DMS114 treated with DMSO at 0.1 percent for 48 hours (cell line): ENCODE measurements around the gene DEAF1.

ENCODE experiments used
- DNase-seq: peaks from one replicate; lab custom pipeline; 2025; ENCODE audit not compliant: unreplicated experiment; lab: John Stamatoyannopoulos, UW

Gene DEAF1

DNA sequence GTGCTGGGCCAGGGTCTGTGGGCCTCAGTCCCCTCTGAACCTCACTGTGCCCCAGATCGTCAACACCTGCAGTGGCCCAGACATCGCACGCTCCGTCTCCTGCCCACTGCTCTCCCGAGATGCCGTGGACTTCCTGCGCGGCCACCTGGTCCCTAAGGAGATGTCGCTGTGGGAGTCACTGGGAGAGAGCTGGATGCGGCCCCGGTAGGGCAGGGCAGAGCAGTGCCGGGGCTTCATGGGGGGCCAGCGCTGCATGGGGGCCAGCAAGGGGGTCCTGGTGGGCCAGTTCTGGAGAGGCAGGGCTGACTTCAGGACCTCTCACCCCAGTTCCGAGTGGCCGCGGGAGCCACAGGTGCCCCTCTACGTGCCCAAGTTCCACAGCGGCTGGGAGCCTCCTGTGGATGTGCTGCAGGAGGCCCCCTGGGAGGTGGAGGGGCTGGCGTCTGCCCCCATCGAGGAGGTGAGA, 27.4 kb upstream of the DEAF1 start:
- DNase-seq, result no peak

DNA sequence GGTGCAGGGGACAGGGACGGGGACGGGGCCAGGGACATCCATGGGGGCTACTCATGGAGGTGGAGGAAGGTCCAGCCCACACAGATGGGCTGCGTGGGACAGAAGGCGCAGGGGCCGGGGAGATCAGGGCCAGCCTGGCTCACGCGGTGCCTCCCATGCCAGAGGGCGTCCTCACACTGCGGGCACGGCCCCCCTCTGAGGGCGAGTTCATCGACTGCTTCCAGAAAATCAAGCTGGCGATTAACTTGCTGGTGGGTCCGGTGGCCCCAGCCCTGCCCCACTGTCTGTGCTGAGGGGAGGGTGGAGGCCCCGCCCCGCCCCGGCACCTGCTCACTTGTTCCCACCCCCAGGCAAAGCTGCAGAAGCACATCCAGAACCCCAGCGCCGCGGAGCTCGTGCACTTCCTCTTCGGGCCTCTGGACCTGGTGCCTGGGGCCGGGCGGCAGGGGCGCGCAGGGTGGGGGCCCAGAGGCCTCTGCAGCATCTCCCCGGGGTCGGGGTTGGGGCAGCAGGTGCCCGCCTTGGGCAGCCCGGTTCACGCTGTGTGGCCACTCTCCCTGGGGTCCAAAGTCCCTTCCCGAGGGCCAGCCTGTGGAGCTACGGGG, 26.8 kb upstream of the DEAF1 start:
- no peak for DNase-seq

DNA sequence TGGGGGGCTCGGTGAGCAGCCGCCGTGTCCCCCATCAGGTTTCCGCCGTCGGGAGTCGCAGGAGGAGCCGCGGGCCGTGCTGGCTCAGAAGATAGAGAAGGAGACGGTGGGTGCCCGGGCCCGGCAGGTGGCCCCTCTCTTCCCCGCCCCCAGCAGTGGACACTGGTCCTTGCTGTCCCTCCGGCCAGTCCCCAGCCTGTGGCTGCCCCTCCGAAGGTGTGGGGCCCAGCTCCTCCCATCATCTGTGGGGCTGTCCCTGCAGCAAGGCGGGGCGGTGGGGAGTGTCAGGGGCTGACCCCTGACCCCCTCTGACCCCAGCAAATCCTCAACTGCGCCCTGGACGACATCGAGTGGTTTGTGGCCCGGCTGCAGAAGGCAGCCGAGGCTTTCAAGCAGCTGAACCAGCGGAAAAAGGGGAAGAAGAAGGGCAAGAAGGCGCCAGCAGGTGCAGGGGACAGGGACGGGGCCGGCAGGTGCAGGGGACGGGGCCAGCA, 26.3 kb upstream of the DEAF1 start:
- no peak for DNase-seq

DNA sequence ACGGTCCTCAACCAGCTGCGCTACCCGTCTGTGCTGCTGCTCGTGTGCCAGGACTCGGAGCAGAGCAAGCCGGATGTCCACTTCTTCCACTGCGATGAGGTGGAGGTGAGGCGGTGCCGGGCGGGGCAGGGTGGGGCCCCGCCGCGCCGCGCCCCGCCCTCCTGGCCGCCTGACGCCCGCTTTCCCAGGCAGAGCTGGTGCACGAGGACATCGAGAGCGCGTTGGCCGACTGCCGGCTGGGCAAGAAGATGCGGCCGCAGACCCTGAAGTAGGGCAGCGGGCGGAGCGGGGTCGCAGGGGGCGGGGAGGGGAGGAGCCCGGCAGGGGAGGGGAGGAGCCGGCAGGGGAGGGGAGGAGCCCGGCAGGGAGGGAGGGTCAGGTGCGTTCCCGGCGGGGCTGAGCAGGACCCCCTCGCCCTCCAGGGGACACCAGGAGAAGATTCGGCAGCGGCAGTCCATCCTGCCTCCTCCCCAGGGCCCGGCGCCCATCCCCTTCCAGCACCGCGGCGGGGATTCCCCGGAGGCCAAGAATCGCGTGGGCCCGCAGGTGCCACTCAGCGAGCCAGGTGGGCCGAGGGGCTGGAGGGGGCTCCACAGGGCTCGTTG, 25.7 kb upstream of the DEAF1 start:
- no peak for DNase-seq

DNA sequence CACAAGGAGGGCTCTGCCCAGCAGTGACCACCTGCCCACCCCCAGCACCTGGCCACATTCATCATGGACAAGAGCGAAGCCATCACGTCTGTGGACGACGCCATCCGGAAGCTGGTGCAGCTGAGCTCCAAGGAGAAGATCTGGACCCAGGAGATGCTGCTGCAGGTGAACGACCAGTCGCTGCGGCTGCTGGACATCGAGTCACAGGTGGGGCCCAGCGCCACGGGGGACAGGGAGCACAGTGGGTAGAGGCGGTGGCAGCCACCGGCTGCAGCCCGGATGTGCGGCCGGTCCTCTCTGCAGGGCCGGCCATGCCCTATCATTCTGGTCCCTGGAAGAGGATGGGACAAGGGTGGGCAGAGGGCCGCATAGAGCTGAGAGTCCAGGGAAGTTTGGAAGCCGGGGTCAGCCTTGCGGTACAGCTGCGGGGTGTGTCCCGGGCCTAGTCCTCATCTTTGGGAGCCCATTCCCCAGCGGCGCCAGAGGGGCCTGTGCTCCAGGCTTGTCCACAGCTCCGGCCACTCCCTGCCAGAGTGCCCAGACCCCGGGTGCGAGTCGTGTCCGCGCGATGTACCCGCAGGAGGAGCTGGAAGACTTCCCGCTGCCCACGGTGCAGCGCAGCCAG, 25.1 kb upstream of the DEAF1 start:
- DNase-seq, result no peak

DNA sequence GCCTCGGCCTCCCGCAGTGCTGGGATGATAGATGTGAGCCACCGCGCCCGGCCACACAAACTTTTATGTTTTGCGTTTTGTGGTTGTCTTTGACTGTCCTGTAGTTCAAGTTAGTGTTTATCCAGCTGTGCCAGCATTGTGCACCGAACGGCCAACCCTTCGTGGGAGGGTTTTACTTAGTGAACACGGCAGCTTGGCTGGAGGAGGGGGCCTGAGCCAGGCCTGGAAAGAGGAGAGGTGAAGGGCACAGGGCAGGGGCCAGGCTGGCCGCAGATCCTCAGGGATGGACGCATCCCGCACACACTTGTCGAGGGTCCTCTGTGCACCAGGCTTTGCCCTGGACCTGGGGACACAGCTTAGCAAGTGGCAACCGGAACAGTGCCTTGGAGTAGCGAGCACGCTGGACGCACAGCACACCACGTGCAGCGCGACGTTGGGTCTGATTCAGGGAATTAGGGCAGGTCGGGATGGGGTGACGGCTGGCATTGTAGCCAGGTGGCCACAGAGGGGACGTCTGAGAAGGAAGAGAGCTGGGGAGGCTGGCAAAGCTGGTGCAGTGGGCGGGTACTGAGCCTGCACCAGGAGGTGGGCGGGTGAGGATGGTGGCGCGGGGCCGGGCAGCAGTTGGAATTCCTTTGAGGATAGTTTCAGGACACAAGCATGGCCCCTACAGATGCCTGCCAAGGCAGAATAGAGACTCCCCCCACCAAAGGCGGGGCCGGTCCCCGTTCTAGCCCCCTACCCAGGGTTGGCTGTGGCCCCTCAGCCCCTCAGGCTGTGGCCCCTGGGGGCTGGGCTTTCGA, 24.4 kb upstream of the DEAF1 start:
- no peak for DNase-seq

DNA sequence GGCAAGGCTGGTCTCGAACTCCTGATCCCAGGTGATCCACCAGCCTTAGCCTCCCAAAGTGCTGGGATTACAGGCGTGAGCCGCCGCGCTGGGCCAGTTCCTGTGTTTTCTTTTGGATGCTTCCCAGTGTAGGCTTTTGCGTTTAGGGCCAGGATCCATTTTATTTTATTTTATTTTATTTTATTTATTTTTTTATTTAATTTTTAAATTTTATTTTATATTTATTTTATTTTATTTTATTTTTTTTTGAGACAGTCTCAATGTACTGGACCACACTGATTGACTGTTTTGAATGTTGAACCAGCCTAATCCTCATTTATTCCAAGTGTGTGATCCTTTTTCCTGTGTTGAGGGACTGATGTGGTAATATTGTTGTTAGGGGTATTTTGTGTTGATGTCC, 19.4 kb upstream of the DEAF1 start:
- no peak for DNase-seq

DNA sequence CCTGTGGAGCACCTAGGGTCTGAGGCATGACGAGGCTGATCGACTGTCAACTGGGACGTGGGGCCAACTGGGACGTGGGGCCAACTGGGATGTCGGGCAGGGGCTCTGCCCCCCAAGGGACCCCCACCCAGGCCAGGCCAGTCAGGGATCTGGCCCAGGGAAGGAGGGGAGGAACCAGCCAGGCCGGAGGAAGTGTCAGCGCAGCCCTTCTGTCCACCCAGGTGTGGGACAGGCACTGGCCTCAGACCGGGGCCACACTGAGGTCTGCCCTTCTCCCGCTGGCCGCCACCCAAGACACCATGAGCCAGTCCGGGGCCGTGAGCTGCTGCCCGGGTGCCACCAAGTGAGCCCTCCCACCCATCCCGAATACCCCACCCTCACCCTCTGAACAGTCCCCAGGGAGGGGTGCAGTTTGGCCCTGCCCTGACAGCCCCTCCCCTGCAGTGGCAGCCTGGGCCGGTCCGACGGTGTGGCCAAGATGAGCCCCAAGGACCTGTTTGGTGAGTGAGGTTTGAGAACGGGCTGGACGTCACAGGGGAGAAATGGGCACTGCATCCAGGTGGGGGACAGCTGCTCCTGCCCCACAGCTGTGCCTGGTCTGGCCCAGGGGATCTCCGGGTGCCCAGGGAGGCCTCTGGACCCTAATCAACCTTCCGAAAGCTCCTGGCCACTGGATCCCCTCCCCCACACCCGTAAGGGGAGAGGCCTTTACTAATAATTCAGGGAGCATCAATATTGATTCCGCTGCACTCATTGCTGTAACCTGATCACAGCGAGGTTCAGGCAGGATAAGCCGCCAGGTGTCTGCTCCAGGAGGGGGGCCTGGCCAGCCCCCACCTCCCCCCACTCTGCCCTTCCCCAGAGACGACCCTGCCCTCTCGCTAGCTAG, 14.3 kb upstream of the DEAF1 start:
- no peak for DNase-seq

DNA sequence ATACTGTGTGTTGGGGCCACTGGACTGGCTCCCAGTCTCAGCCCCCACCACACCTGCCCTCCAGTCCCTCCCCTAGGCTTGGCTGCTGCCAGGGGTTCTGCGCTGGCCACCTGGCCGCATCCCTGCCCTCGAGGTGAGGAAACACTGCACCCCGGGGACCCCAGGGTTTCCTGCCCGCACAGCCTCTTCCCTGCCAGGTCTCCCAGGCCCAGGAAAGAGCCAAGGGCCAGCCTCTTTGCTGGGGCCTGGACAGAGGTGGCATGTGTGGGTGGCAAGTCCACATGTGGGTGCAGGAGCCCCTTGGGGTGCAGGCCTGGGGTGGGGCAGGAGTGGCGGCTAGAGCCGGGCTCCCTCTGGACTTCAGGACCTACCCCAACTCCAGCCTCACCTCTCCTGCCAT, 13.5 kb upstream of the DEAF1 start:
- no peak for DNase-seq

DNA sequence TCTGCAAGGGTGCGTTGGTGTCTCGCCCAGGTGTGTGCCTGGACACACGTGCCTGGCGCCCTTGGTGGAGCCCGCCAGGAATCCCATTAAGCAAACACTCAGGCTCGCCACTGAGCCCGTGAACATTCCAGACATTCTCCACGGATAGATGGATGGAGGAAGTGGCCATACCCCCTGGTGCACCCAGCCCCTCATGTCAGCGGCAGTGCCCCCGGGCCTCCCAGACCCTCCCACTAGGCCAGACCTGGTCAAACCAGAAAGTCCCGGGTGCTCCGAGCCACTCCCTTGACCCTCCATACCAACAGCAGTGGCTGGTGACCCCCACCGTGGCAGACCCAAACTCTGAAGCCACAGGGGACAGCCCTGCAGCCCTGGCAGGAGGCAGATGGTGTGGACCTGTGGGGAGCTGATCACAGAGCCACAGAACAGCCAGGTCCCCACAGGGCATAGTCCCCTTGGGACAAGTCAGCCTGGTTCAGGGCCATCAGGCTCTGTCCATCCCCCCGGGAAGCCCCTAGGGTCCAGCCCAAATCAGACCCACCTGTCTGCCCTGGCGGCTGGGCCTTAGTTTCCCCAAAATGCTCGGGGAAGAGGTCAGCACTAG, 12.9 kb upstream of the DEAF1 start:
- no peak for DNase-seq

DNA sequence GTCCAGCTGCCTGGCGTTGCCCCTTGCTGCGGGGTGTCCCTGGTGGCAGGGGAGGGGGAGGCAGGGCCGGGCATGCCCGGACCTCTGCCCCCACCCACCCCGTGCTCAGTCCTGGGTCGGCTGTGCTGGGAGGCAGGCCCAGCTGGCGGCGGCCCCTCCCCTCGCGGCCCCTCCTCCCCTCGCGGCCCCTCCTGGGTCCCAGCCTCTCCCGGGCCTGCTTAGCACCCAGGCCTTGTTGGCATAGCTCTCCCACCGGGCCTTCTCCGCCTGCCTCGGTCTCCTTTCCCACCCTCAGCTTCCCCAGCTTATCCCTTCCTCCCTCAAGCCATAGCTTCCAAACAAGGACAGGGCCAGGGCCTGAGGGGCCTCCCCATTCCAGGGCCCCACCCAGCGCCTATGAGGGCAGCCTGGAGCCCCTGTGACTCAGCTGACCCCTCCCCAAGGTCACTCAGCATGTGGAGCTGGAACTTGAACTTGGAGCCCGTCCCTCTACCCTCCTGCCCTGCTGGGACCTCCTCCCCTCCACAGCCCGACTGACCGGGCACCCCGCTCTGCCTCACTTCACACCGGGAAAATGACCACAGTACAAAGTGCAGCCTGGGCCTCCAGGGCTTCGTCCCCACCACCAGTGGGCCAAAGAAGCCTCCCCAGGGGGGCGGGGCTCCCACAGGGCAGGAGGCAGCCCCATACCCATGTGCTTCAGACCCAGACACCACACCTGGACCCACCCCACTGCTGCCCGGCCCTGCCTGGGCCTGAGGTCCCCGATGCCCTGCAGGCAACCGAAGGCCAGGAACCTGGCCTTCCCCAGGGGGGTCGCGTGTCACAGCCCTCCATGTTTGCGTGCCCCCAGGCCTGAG, 12.2 kb upstream of the DEAF1 start:
- DNase-seq, result no peak

DNA sequence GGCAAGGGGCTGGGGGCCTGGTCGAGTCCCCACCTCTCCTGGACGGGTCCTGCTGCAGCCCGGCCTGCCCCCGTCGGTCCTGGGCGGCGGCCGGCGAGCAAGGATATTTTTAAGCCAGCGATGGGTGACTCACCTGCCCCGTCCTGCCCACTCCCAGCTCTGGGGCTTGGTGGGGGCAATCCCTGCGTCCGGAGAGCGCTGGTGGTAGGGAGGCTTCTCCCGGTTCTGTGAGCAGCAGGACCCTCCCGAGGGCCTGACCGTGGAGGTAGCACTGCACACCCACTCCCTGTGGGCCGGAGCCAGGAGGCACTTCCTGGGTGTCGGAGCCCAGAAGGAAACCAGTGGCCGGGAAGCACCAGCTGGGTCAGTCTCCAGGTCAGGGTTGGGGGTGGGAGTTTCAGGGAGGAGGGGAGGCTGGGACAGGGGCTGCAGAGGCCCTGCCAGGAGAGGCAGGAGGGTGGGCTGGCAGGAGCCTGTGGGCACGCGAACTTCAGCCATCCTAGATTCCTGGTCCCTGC, 11.5 kb upstream of the DEAF1 start:
- DNase-seq, result no peak

DNA sequence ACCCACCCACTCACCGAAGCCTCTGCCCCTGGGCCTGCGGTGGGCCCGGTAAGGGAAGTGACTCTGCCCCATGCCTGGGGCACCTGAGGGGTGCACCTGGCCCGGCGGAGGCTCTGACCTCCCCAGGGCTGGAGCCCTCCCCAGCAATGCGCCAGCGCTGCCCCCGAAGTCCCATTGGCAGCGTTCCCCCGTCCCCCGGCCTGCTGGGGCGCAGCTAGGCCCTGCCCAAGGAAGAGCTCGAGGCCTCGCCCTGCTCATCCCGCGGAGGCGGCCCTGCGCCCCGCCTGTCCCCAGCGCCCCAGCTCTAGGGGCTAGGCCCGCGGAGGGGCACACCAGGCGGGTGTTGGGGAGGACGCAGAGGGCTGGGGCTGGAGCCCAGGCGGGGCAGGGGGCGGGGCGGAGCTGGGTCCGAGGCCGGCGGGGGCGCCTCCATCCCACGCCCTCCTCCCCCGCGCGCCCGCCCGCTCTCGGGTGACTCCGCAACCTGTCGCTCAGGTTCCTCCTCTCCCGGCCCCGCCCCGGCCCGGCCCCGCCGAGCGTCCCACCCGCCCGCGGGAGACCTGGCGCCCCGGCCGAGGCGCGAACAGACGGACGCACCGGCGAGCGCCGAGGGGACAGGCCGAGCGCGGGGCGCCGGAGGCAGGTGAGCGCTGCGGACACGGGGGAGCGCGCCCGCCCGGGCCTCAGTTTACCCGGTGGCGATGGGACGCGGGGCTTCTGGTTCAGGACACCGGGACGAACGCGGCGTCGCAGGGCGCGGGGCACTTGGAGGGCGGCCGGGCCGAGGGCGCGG, 10.8 kb upstream of the DEAF1 start, which contains the start of gene EPS8L2:
TSS of gene EPS8L2 (plus strand) at position 586 of the 793 bp plus-strand sequence. CDS start 3,177 bp downstream, outside the sequence.
- DNase-seq, result no peak

DNA sequence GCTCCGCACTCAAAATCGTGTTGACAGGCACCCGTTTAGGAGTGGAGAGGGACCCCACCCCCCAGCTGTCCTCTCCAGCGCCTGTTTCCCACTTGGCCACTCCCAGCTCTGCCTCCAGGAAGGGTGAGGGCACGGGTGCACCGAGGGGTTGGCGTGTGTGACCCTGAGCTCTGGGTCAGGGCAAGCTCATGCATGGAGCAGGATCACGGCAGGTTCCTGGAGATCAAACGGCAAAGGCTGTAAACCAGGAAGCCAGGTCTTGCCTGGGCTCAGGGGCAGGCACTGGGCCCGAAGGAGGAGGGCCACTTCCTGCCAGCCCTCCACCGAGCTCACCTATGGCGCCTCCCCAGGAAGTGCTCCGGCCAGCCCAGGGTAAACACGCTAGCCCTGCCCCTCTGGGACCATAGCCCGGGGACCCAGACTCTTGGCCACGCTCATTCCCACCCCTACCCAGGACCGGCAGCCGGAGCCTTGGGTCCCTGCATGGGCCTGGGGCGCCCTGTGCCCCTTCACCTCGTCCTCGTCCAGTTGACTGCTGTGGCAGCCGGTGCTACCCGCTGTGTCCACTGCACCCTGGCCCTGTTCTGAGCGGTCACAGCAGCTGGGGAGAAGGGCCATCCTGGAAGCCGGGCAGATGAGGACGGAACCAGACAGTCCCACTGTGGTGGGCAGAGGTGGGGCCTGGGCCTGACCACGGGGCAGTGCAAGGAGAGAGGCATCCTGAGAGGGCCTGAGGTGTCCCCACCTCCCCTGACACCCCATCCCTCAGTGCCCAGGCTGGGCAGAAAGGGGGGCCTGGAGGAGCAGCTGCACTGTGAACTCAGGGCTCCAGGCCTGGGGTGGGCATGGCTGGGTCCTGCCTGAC, 10.0 kb upstream of the DEAF1 start:
- no peak for DNase-seq

DNA sequence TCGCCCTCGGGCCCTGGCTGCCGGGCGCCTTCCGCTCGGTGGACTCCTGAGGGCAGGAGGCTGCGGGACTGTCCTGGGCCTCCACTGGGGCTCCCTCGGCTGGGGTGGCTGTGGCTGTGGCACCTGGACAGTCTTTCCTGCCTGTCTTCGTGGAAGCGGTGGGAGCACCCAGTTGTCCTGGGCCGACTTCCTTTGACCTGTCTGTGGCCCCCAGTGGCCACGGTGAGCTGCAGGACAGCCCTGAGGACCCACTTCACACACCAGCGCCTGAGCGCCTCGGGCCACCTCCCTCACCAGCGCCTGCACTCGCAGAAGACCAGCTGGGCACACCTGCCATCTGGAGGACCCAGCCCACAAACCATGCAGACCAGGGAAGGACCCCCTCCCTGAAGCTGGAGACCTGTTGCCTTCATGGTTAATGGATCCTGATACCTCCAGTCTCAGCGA, 9.2 kb upstream of the DEAF1 start:
- DNase-seq, result no peak

DNA sequence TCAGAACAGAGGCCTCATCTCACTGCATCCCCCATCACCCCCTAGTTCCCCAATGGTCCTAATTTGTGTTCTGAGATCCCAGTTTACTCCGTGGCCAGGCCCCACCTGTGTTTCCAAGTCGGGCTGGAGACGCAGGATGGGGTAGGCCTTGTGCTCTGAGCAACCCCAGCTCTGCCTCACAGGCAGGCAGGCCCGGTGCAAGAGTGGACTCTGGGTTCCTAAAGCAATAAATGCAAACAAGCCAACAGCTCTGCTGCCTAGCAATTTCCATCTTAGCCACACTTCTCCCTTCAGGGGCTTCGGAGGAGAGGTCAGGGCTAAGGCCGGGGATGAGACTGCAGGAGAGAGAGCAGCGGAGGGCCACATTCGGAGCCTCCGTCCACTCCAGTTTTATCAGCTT, 8.5 kb upstream of the DEAF1 start:
- no peak for DNase-seq
